Mononuclear cell (primary cell): ENCODE results near the gene RALGAPA2. TPM values are rescaled to one million over a fixed set of nuclear protein-coding genes. Genes with fewer than 3 reads are reported as not detected.

Experiments used
- H3K27me3 ChIP-seq: 2 replicates; pipeline ENCODE4 v1.6.0; 2011; ENCODE audit warnings: low read length, control low read depth; ENCODE audit not compliant: insufficient read depth
- H3K4me1 ChIP-seq: 2 replicates; pipeline ENCODE4 v1.5.1; 2011; ENCODE audit warnings: mild to moderate bottlenecking, low read length, control low read depth; ENCODE audit not compliant: insufficient read depth
- H3K4me3 ChIP-seq: 2 replicates; pipeline ENCODE4 v1.5.1; 2011; ENCODE audit warnings: mild to moderate bottlenecking, low read length, moderate library complexity
- H3K9me3 ChIP-seq: 2 replicates; pipeline ENCODE4 v1.5.1; 2011; ENCODE audit warnings: low read depth, mild to moderate bottlenecking, control low read depth, low read length
- total RNA-seq: library from RNA; depleted of rRNA; stranded (reverse); fragments of >200 nt; gene quantifications from one replicate; pipeline ENCODE4 v1.2.3, GENCODE V29; 2012

RALGAPA2 gene
- total RNA-seq, 1 donor = 18.4 TPM

- Histone ChIP-seq H3K4me3 (no peak overlapping the region), H3K27me3 (no peaks in the 10 kb centered on the region), H3K9me3 (no peaks in the 10 kb centered on the region), H3K4me1 (peaks cover 50% of the 10 kb centered on the region)
These were observed 22.1 kb upstream of the RALGAPA2 start for GRCh38 chr20:20734475-20734948.

GRCh38 chr20:20733943-20734342 is 21.5 kb upstream of the RALGAPA2 start:
- H3K9me3 ChIP-seq = no peaks in the 10 kb centered on the region
- H3K4me1 ChIP-seq = peaks cover 50% of the 10 kb centered on the region
- H3K4me3 ChIP-seq = no peak overlapping the region
- H3K27me3 ChIP-seq = no peaks in the 10 kb centered on the region

GRCh38 chr20:20732641-20733040 is 20.2 kb upstream of the RALGAPA2 start:
- H3K4me1 ChIP-seq = peaks cover 50% of the 10 kb centered on the region
- H3K4me3 ChIP-seq = no peak overlapping the region
- no peaks in the 10 kb centered on the region for H3K27me3 ChIP-seq
- no peaks in the 10 kb centered on the region for H3K9me3 ChIP-seq

GRCh38 chr20:20731945-20732296 is 19.5 kb upstream of the RALGAPA2 start:
- no peaks in the 10 kb centered on the region for H3K9me3 ChIP-seq
- H3K4me1 ChIP-seq = peaks cover 45% of the 10 kb centered on the region
- no peak overlapping the region for H3K4me3 ChIP-seq
- no peaks in the 10 kb centered on the region for H3K27me3 ChIP-seq

- no peaks in the 10 kb centered on the region for H3K27me3 ChIP-seq
- no peaks in the 10 kb centered on the region for H3K9me3 ChIP-seq
- H3K4me3 ChIP-seq = no peak overlapping the region
- peaks cover 40% of the 10 kb centered on the region for H3K4me1 ChIP-seq
These were observed 18.8 kb upstream of the RALGAPA2 start for GRCh38 chr20:20731000-20731944.

GRCh38 chr20:20729563-20729962 is 17.1 kb upstream of the RALGAPA2 start:
- H3K9me3 ChIP-seq = no peaks in the 10 kb centered on the region
- H3K4me1 ChIP-seq = peaks cover 37% of the 10 kb centered on the region
- H3K4me3 ChIP-seq = no peak overlapping the region
- H3K27me3 ChIP-seq = no peaks in the 10 kb centered on the region

GRCh38 chr20:20721489-20721888 is 9.0 kb upstream of the RALGAPA2 start:
- no peak overlapping the region for H3K4me3 ChIP-seq
- H3K4me1 ChIP-seq = no peaks in the 10 kb centered on the region
- no peaks in the 10 kb centered on the region for H3K27me3 ChIP-seq
- H3K9me3 ChIP-seq = no peaks in the 10 kb centered on the region

GRCh38 chr20:20720158-20720557 is 7.7 kb upstream of the RALGAPA2 start:
- no peak overlapping the region for H3K4me3 ChIP-seq
- H3K4me1 ChIP-seq = no peaks in the 10 kb centered on the region
- H3K27me3 ChIP-seq = no peaks in the 10 kb centered on the region
- H3K9me3 ChIP-seq = no peaks in the 10 kb centered on the region

- no peaks in the 10 kb centered on the region for H3K4me1 ChIP-seq
- no peak overlapping the region for H3K4me3 ChIP-seq
- H3K9me3 ChIP-seq = no peaks in the 10 kb centered on the region
- H3K27me3 ChIP-seq = no peaks in the 10 kb centered on the region
These were observed 7.0 kb upstream of the RALGAPA2 start for GRCh38 chr20:20719411-20719810.

- Histone ChIP-seq H3K4me1 (peaks cover 21% of the 10 kb centered on the region), H3K27me3 (no peaks in the 10 kb centered on the region), H3K9me3 (no peaks in the 10 kb centered on the region), H3K4me3 (peak overlapping the region; percentile 78)
These were observed 861 bp upstream of the RALGAPA2 start for GRCh38 chr20:20713244-20713765.

GRCh38 chr20:20712004-20712473 is 405 bp downstream of the RALGAPA2 start:
- Histone ChIP-seq H3K9me3 (no peaks in the 10 kb centered on the region), H3K4me3 (peak overlapping the region; percentile 78), H3K27me3 (no peaks in the 10 kb centered on the region), H3K4me1 (peaks cover 29% of the 10 kb centered on the region)

GRCh38 chr20:20711413-20711812 is 1.0 kb downstream of the RALGAPA2 start:
- peak overlapping the region; percentile 78 for H3K4me3 ChIP-seq
- H3K27me3 ChIP-seq = no peaks in the 10 kb centered on the region
- H3K9me3 ChIP-seq = no peaks in the 10 kb centered on the region
- peaks cover 34% of the 10 kb centered on the region for H3K4me1 ChIP-seq

- no peaks in the 10 kb centered on the region for H3K27me3 ChIP-seq
- H3K9me3 ChIP-seq = no peaks in the 10 kb centered on the region
- peaks cover 37% of the 10 kb centered on the region for H3K4me1 ChIP-seq
- peak overlapping the region; percentile 78 for H3K4me3 ChIP-seq
These were observed 1.8 kb downstream of the RALGAPA2 start for GRCh38 chr20:20710443-20711315.

- H3K9me3 ChIP-seq = no peaks in the 10 kb centered on the region
- no peaks in the 10 kb centered on the region for H3K27me3 ChIP-seq
- peaks cover 37% of the 10 kb centered on the region for H3K4me1 ChIP-seq
- H3K4me3 ChIP-seq = no peak overlapping the region
These were observed 2.6 kb downstream of the RALGAPA2 start for GRCh38 chr20:20709887-20710286.

- no peaks in the 10 kb centered on the region for H3K27me3 ChIP-seq
- H3K9me3 ChIP-seq = no peaks in the 10 kb centered on the region
- peaks cover 25% of the 10 kb centered on the region for H3K4me1 ChIP-seq
- H3K4me3 ChIP-seq = no peak overlapping the region
These were observed 6.2 kb downstream of the RALGAPA2 start for GRCh38 chr20:20706285-20706684.
